ENCODE data around the gene RALGAPA2. TPM values are rescaled to one million over a fixed set of nuclear protein-coding genes. Genes with fewer than 3 reads are reported as not detected.

Gene RALGAPA2
- total RNA-seq, 4 donors from 2014 or later, result 20.5 to 42.9 (median 29.6) TPM

DNA sequence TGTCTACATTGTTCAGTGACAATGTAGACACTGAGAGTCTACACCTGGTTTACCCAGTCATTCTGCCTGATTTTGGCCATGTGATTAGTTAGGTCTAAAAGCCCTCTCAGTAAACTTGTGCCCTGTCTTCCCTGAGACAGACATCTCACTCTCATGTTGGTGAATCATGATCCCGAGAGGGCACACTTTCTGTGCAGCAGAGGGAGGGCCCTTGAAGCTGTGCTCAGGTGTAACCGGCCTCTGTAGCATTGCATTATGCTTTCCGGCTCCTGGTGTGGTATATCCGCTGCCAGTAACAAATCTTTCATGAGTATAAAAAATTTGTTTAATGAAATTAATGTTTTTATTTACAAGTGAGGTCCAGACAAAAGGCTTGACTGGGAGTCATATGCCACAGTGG, 85.0 kb downstream of the RALGAPA2 start:
- WGBS, 2 donors, result 94 to 98% methylated on average over 4 of the region's 4 CpGs
- DNase-seq (ENCODE audit: low spot score in 2 of 2), result no peak
- Histone ChIP-seq H3K27ac (no peak overlapping the region), H3K4me3 (no peak overlapping the region), H3K9me3 (no peaks in the 10 kb centered on the region), H3K4me1 (peaks cover 0 to 2% (median 0%) of the 10 kb centered on the region in 4 donors), H3K27me3 (no peaks in the 10 kb centered on the region), H3K36me3 (peaks cover 0 to 53% (median 10%) of the 10 kb centered on the region in 3 donors)
- TF ChIP-seq EP300 (IDR thresholded peaks at IDR 0.05), result no peak
- no peak for TF ChIP-seq POLR2A (IDR thresholded peaks at IDR 0.05)
- TF ChIP-seq, protein P1, sequence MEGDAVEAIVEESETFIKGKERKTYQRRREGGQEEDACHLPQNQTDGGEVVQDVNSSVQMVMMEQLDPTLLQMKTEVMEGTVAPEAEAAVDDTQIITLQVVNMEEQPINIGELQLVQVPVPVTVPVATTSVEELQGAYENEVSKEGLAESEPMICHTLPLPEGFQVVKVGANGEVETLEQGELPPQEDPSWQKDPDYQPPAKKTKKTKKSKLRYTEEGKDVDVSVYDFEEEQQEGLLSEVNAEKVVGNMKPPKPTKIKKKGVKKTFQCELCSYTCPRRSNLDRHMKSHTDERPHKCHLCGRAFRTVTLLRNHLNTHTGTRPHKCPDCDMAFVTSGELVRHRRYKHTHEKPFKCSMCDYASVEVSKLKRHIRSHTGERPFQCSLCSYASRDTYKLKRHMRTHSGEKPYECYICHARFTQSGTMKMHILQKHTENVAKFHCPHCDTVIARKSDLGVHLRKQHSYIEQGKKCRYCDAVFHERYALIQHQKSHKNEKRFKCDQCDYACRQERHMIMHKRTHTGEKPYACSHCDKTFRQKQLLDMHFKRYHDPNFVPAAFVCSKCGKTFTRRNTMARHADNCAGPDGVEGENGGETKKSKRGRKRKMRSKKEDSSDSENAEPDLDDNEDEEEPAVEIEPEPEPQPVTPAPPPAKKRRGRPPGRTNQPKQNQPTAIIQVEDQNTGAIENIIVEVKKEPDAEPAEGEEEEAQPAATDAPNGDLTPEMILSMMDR (IDR thresholded peaks at IDR 0.05), result no peak

- Histone ChIP-seq H3K36me3 (peaks cover 0 to 45% (median 10%) of the 10 kb centered on the region in 3 donors), H3K27me3 (no peaks in the 10 kb centered on the region), H3K9me3 (no peaks in the 10 kb centered on the region), H3K27ac (no peak overlapping the region), H3K4me3 (no peak overlapping the region), H3K4me1 (peaks cover 0 to 2% (median 0%) of the 10 kb centered on the region in 4 donors)
- TF ChIP-seq POLR2A (IDR thresholded peaks at IDR 0.05), result no peak
- TF ChIP-seq EP300 (IDR thresholded peaks at IDR 0.05), result no peak
- TF ChIP-seq, protein P1 (IDR thresholded peaks at IDR 0.05), result no peak
- WGBS, 2 donors, result 95 to 96% methylated on average over 2 of the region's 2 CpGs
- DNase-seq (ENCODE audit: low spot score in 2 of 2), result no peak
Measured at GRCh38 chr20:20624914-20625313, 87.5 kb downstream of the RALGAPA2 start.

GRCh38 chr20:20621195-20621594, 91.2 kb downstream of the RALGAPA2 start:
- peaks cover 0 to 34% (median 0%) of the 10 kb centered on the region in 3 donors for H3K36me3 ChIP-seq
- 82% methylated on average over 1 of the region's 1 CpG for WGBS, 2 donors
- H3K9me3 ChIP-seq, result no peaks in the 10 kb centered on the region
- DNase-seq (ENCODE audit: low spot score in 2 of 2), result no peak
- no peak overlapping the region for H3K27ac ChIP-seq
- no peak overlapping the region for H3K4me3 ChIP-seq
- no peaks in the 10 kb centered on the region for H3K27me3 ChIP-seq
- TF ChIP-seq POLR2A (IDR thresholded peaks at IDR 0.05) (no peak), EP300 (IDR thresholded peaks at IDR 0.05) (no peak)
- TF ChIP-seq, protein P1 (IDR thresholded peaks at IDR 0.05), result no peak
- peaks cover 0 to 2% (median 0%) of the 10 kb centered on the region in 4 donors for H3K4me1 ChIP-seq

- no peak overlapping the region for H3K27ac ChIP-seq
- H3K4me3 ChIP-seq, result no peak overlapping the region
- H3K4me1 ChIP-seq, result no peaks in the 10 kb centered on the region
- H3K9me3 ChIP-seq, result no peaks in the 10 kb centered on the region
- WGBS, 2 donors, result 77 to 86% methylated on average over 3 of the region's 3 CpGs
- no peak for DNase-seq (ENCODE audit: low spot score in 2 of 2)
- H3K36me3 ChIP-seq, result peaks cover 0 to 43% (median 0%) of the 10 kb centered on the region in 3 donors
- no peak for TF ChIP-seq POLR2A (IDR thresholded peaks at IDR 0.05)
- no peak for TF ChIP-seq EP300 (IDR thresholded peaks at IDR 0.05)
- TF ChIP-seq, protein P1 (IDR thresholded peaks at IDR 0.05), result no peak
- no peaks in the 10 kb centered on the region for H3K27me3 ChIP-seq
Measured at GRCh38 chr20:20614391-20614790, 98.1 kb downstream of the RALGAPA2 start.

GRCh38 chr20:20612251-20612650, 100.2 kb downstream of the RALGAPA2 start:
- 68 to 72% methylated on average over 2 of the region's 2 CpGs for WGBS, 2 donors
- no peak overlapping the region for H3K27ac ChIP-seq
- H3K27me3 ChIP-seq, result no peaks in the 10 kb centered on the region
- no peaks in the 10 kb centered on the region for H3K4me1 ChIP-seq
- TF ChIP-seq, protein P1 (IDR thresholded peaks at IDR 0.05), result no peak
- no peak for TF ChIP-seq POLR2A (IDR thresholded peaks at IDR 0.05)
- no peak for TF ChIP-seq EP300 (IDR thresholded peaks at IDR 0.05)
- no peaks in the 10 kb centered on the region for H3K9me3 ChIP-seq
- H3K36me3 ChIP-seq, result peaks cover 0 to 29% (median 0%) of the 10 kb centered on the region in 3 donors
- no peak for DNase-seq (ENCODE audit: low spot score in 2 of 2)
- H3K4me3 ChIP-seq, result no peak overlapping the region

Data from tibial nerve (tissue), 4 donors.